HG03135 (cell line): ENCODE data around the gene WASF2.
"Not testable (repeated sequence)": the region's sequence is repeated elsewhere in the genome, so short reads cannot be mapped to it uniquely, and the experiment has no call there.

ENCODE experiments used
- ATAC-seq: cut with Tn5 transposase; IDR thresholded peaks from one replicate; pipeline ENCODE4 v1.9.1; 2021; ENCODE audit warnings: mild to moderate bottlenecking, moderate library complexity; ENCODE audit not compliant: unreplicated experiment

The WASF2 gene

GRCh38 chr1:27455139-27455811, 34.7 kb downstream of the WASF2 start:
- no peak for ATAC-seq

DNA sequence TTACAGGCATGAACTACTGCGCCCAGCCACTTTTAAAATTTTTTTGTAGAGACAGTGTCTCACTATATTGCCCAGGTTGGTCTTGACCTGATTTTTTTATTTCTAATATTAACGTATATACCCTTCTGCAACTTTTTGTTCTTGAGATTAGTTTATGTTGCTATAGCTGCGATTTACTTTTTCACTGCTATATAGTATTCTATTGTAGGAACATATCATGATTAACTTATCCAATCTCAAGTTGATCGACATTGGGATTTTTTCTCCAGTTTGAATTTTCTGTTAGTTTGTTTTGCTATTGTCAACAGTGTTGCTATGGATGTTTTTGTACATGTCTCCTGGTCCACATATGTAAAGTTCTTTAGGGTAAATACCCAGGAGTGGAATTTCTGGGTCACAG, 35.4 kb downstream of the WASF2 start:
- no peak for ATAC-seq

- ATAC-seq: no peak
Observed at GRCh38 chr1:27451343-27451742, 38.6 kb downstream of the WASF2 start.

- no peak for ATAC-seq
Observed at GRCh38 chr1:27448982-27449381, 41.0 kb downstream of the WASF2 start.

GRCh38 chr1:27447883-27448282, 42.1 kb downstream of the WASF2 start:
- ATAC-seq: no peak

DNA sequence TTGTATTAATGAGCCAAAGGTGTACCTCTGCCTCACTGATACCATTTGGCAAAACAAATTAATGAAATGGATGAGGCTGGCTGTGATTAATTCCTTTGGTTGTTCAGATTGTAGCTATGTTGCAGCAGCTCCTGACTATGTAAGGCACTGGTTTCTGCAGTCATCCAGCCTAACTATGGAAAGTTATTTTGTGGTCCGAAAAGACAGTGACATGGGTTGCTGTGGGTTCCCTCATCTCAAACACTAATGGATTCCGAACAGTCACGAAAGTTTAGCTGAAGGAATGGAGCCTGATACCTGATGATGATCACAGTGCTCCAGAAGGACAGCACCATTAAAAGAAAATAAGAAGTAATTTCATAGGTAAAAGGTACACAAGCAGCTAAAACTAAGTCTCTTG, 42.6 kb downstream of the WASF2 start:
- ATAC-seq: no peak

DNA sequence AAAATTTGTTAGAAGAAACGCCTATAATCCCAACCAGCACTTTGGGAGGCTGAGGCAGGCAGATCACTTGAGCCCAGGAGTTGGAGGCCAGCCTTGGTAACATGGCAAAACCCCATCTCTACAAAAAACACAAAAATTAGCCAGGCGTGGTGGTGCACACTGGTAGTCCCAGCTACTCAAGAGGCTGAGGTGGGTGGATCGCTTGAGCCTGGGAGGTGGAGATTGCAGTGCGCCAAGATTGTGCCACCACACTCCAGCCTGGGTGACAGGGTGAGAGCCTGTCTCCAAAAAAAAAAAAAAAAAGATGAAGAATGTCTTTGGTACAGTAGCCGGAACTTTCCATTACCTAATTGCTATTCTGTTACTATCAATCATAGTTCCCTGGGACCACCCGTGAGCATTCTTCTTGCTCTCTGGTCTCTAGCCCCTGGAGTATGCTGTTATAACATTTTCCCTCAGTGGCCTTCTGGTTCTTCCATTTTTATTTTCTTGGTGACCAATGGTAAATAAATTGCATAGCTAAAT, 43.4 kb downstream of the WASF2 start:
- no peak for ATAC-seq

DNA sequence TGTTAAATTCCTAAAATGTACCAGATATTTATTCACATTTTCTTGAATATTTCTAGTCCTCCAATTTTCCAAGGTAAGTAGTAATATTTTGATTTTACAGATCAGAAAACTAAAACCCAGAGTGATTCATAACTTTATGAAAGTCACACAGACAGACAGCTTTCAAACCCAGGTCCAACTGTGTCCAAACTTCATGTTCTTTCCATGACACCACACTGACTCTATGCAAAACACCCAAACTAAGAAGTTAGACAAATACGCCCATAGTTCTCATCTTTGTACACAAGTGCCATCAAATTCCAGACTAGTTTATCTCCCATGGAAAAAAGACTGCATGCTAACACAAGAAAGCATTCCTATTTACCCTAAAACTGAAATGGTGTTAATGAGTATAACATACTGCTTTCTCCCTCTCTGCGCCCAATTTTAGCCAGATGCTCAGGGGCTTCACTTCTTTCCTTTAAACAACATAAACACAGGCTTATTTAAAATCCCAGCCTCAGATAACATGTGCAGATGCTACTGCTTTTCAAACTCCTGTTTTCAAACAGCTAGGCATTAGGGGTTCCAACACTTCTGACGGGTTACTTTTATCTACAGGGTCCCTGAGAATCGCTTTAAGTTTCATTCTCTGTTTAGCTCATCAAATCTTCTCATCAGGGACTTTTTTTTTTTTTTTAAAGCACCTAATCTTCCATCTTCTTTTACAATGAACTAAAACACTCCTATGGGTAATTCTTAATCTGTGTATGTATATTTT, 44.6 kb downstream of the WASF2 start:
- no peak for ATAC-seq

- ATAC-seq: no peak
Observed at GRCh38 chr1:27444632-27445031, 45.3 kb downstream of the WASF2 start.

- no peak for ATAC-seq
Observed at GRCh38 chr1:27439150-27439549, 50.8 kb downstream of the WASF2 start.

- ATAC-seq: no peak
Observed at GRCh38 chr1:27438621-27439061, 51.3 kb downstream of the WASF2 start.

DNA sequence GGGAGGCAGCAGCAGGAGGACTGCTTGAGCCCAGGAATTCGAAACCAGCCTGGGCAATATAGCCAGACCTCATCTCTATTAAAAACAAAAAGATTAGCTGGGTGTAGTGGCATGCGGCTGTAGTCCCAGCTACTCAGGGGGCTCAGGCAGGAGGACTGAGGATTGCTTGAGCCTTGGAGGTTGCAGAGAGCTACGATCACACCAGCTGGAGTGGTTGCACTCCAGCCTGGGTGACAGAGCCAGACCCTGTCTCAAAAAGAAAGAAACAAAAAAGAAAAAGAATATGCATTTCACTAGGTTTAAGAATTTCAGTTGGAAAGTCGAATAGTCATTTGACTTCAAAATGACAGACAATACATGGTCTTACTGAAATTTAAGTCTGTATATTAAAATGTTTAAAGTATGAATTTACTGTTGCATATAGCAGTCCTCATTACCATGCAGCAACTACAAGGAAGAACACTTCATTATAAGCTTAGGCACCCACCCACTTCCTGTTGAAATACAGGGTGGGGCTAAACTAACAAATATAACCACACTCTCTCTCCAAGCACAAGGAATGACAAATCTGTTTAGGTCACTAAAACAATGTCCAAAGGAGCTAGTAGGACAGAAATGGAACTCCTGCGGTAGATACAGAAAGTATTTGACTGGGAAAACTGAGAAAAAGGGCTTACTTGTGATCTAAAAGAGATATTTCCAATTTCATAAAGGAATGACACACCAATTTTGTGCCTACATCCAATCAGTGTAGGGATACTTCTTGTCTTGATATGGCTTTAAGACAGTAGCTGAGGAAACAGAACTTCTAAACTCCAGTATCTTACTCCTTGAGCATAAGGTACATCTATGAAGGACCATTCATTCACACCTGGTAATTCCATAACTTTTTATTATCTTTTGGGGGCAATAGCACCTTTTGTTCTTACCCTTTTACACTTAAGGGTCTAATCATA, 53.5 kb downstream of the WASF2 start:
- no peak for ATAC-seq

DNA sequence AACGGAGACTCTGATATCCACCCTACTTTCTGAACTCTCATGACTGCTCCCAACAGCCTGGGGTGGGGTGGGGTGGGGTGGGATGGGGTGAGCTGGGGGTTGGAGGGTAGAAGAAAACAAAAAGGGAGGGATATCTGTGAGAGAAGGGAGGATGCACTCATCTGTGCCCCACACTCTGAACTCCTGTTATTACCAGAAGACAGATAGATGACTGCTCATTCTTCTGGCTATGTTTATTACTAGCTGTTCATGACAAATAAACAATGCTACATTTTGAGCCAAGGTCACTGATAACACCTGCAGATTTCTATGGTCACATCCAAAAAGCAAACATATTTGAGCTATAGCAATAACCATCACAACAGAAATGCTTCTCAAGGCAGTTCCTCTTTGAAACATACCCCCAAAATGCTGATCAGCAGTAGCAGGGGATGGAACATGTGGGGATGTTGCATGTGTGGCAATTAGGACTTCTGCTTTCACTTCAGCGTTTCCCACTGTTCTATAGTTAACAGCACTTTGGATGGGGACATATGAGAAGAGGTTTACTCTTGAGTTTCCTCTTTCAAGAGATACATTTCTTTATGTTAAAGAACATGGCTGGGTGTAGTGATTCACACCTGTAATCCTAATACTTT, 54.3 kb downstream of the WASF2 start:
- no peak for ATAC-seq

DNA sequence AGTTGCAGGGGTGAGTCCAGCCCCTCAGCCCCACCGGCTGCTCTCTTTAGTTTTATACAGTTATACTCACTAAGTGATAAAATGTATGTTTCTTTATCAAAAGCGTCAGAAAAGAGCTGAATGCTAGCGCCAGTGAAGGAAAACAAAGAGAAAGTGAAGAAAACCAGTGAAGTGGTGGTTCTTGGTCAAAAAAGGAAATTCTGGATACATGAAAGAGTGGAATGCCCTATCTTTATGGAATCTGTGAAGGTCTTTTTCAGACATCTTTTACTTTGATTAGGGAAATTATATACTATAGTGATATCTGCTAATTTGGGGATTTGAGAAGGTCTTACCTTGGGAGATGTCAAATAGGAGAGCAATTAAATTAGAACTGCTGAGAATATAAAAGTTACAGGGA, 56.3 kb downstream of the WASF2 start:
- no peak for ATAC-seq

- ATAC-seq: not testable (repeated sequence)
Observed at GRCh38 chr1:27432725-27433124, 57.2 kb downstream of the WASF2 start.

GRCh38 chr1:27431601-27431940, 58.4 kb downstream of the WASF2 start:
- no peak for ATAC-seq

DNA sequence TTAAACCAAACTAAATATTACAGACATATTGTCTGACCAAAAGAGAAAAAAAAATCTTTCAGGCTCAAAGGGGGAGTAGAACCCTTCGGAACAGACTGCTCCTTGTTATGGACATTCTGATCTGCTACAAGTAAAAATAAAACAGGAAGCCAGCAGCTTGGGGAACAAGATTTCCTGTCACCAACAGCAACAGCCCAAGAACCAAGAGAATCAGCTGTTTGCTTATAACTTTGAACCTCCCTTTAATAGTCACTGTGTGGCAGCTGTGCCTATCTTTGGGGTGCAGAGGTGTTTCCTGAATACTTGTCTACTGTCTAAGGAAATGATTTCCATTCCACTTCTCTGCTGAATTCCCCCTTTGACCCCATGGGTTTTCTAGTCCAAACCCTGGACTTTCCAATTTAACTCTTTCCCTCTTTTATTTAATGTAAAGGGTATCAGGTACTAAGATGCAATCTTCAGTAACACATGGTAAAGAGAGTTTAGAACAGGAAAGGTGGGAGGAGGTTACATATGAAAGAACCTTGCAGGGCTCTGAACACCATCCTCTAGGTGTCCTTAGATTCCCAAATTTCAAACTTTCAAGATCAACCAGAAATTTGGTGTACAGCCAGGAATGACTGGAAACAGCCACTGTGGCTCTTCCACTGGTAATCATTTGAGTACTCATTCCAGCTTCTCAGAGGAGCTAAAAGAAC, 58.9 kb downstream of the WASF2 start:
- ATAC-seq: no peak

DNA sequence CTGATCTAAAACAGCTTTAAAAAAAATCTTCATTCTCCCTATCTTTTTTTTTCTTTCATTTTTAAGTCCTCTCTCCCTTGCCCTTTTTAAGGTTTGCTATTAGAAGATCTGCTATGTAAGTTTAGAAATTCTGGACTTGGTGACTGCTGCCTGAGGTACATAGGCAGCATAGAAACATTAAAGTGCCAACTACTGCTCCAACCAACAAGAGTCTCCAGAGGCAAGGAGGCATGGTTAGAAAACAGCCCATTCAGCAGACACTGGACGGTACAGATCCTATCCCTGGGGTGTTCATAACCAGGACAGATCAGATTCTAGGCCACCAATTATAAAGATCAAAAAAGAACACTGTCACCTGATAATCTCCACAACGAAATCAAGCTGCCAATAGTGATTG, 60.9 kb downstream of the WASF2 start:
- ATAC-seq: no peak

DNA sequence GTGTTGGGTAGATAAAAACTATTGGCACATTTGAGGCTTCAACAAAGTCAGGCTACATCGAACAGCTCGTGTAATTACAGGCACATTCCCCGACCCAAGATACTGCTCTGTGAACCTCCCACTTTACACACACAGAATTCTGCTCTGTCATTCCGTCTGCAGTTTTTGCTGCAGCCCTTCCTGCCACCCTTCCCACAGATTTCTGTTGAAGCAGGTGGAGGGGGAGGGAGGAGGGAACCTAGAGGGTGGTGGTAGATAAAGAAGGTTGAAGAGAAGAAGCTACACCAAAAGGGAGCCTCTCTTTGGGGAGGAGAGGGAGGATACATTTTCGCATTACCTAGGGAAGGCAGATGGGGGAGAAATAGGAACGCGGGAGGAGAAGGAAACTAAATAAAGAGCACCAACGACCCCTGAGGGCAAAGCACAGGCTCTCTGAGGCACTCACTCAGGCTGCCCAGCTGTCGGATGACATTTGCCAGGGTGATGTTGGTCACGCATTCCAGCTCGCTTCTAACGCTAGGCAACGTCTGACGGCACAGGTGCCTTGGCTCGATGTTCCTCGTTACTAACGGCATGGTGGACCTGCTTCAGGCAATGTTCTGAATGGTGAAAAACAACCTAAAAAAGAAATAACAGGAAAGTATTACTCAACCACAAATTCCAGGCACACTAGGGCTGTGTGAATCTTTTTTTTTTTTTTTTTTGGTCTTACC, 61.5 kb downstream of the WASF2 start:
- ATAC-seq: no peak
